Sigmoid colon (tissue), 7 donors: ENCODE measurements around the gene NUCKS1. TPM values are rescaled to one million over a fixed set of nuclear protein-coding genes. Genes with fewer than 3 reads are reported as not detected.

Source experiments
- DNase-seq: peaks from one replicate; pipeline ENCODE4 v3.0.0-alpha.2; 2019
- H3K27ac ChIP-seq, 4 donors: fragments of 200-600 bp; sonication (generic); one replicate each; pipeline ENCODE4 v1.5.1; 2016 to 2019; ENCODE audit warnings: mild to moderate bottlenecking in 1 of 4
- H3K27me3 ChIP-seq, 3 donors: fragments of 200-600 bp; sonication (generic); one replicate each; pipeline ENCODE4 v1.5.1; 2019; ENCODE audit warnings: mild to moderate bottlenecking in 1 of 3
- H3K36me3 ChIP-seq, 4 donors: fragments of 200-600 bp; sonication (generic); one replicate each; pipeline ENCODE4 v1.5.1; 2016 to 2019
- H3K4me1 ChIP-seq, 4 donors: fragments of 200-600 bp; sonication (generic); one replicate each; pipeline ENCODE4 v1.5.1; 2017 to 2019
- H3K4me3 ChIP-seq, 4 donors: fragments of 200-600 bp; sonication (generic); one replicate each; pipeline ENCODE4 v1.5.1; 2017 to 2019; ENCODE audit warnings: mild to moderate bottlenecking in 2 of 4, moderate library complexity in 1 of 4
- H3K9me3 ChIP-seq, 4 donors: fragments of 200-600 bp in 3 of 4; sonication (generic) in 3 of 4; one replicate each; pipeline versions ENCODE4 v1.5.1 to v1.6.1; 2013 to 2019
- CTCF ChIP-seq, 4 experiments: fragments of 450-650 bp in 3 of 4; fragments of 200-600 bp in 1 of 4; IDR thresholded peaks; one replicate each; pipeline ENCODE4 v1.5.1; 2016 to 2019; ENCODE audit warnings: antibody characterized with exemption in 4 of 4, mild to moderate bottlenecking in 3 of 4, moderate library complexity in 2 of 4
- EP300 ChIP-seq, 4 donors: sonication (generic); formaldehyde crosslinking; IDR thresholded peaks; one replicate each; pipeline ENCODE4 v1.6.1; 2017; ENCODE audit warnings: antibody characterized with exemption in 4 of 4
- POLR2A ChIP-seq, 2 donors: fragments of 450-650 bp; IDR thresholded peaks; one replicate each; pipeline ENCODE4 v1.6.1; 2016; ENCODE audit warnings: antibody characterized with exemption in 2 of 2, mild to moderate bottlenecking in 2 of 2, moderate library complexity in 2 of 2
- POLR2AphosphoS5 ChIP-seq, 4 donors: sonication (generic); formaldehyde crosslinking; IDR thresholded peaks; one replicate each; pipeline ENCODE4 v1.6.1; 2017; ENCODE audit warnings: antibody characterized with exemption in 4 of 4
- WGBS, 2 donors: extraction: QIAGEN DNeasy Blood & Tissue Kit; methylation state at CpG; one replicate each; pipeline ENCODE4 v1.1.7; 2013; 5-methylcytosine and 5-hydroxymethylcytosine counted together
- intact Hi-C: fragments of 100-400 bp; cut with DNase I; formaldehyde crosslinking; loops from one replicate; pipeline ENCODE4 v1.15.1; 2023
- polyA plus RNA-seq, 3 donors: library from polyadenylated mRNA; stranded (reverse); fragments of 200-250 nt; gene quantifications; one replicate each; pipeline ENCODE4 v1.2.3, GENCODE V29; 2013
- total RNA-seq, 4 donors: library from RNA; depleted of rRNA; stranded (reverse); fragments of >200 nt; gene quantifications; one replicate each; pipeline ENCODE4 v1.1.0, GENCODE V29; 2016
- donor health status: healthy with polysubstance abuse.
- donor health status: Bipolar disorder and iron deficiency.
- donor health status: healthy.

Gene NUCKS1
- total and polyA plus RNA-seq, 7 donors, result 22.2 to 112 (median 88.9) TPM

DNA sequence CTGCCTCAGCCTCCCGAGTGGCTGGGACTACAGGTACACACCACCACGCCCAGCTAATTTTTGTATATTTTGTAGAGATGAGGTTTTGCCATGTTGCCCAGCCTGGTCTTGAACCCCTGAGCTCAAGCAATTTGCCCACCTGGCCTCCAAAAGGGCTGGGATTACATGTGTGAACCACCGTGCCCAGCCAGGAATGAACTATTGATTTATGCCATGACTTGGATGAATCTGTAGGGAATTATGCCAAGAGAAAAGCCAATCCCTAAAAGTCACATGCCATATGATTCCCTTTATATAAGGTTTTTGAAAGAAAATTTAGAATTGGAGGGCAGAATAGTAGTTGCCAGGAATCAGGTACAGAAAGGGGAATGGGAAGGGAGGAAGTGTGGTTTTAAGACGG lies 50.6 kb downstream of the NUCKS1 start:
- no peak overlapping the region for H3K27ac ChIP-seq
- no peaks in the 10 kb centered on the region for H3K27me3 ChIP-seq
- no peak for DNase-seq
- no peaks in the 10 kb centered on the region for H3K9me3 ChIP-seq
- no peaks in the 10 kb centered on the region for H3K36me3 ChIP-seq
- no peaks in the 10 kb centered on the region for H3K4me1 ChIP-seq
- WGBS, 2 donors, result 71 to 86% methylated on average over 4 of the region's 4 CpGs
- no peak for TF ChIP-seq CTCF (IDR thresholded peaks at IDR 0.05)
- no peak for TF ChIP-seq POLR2A (IDR thresholded peaks at IDR 0.05)
- no peak for TF ChIP-seq POLR2AphosphoS5 (IDR thresholded peaks at IDR 0.05)
- intact Hi-C loops, result no loop called here
- H3K4me3 ChIP-seq, result no peak overlapping the region

GRCh38 chr1:205698921-205699320 lies 51.1 kb downstream of the NUCKS1 start:
- Histone ChIP-seq H3K4me3 (no peak overlapping the region), H3K27me3 (no peaks in the 10 kb centered on the region), H3K36me3 (no peaks in the 10 kb centered on the region), H3K4me1 (no peaks in the 10 kb centered on the region), H3K9me3 (no peaks in the 10 kb centered on the region), H3K27ac (no peak overlapping the region)
- intact Hi-C loops, result no loop called here
- WGBS, 2 donors, result 61 to 87% methylated on average over 4 of the region's 4 CpGs
- TF ChIP-seq EP300 (IDR thresholded peaks at IDR 0.05) (no peak), CTCF (IDR thresholded peaks at IDR 0.05) (no peak), POLR2A (IDR thresholded peaks at IDR 0.05) (no peak), POLR2AphosphoS5 (IDR thresholded peaks at IDR 0.05) (no peak)
- no peak for DNase-seq

GRCh38 chr1:205693421-205693991 lies 56.5 kb downstream of the NUCKS1 start:
- Histone ChIP-seq H3K9me3 (no peaks in the 10 kb centered on the region), H3K36me3 (no peaks in the 10 kb centered on the region), H3K27ac (no peak overlapping the region), H3K27me3 (no peaks in the 10 kb centered on the region), H3K4me3 (no peak overlapping the region), H3K4me1 (no peaks in the 10 kb centered on the region)
- TF ChIP-seq POLR2AphosphoS5 (IDR thresholded peaks at IDR 0.05) (no peak), CTCF (IDR thresholded peaks at IDR 0.05) (no peak), EP300 (IDR thresholded peaks at IDR 0.05) (no peak), POLR2A (IDR thresholded peaks at IDR 0.05) (no peak)
- intact Hi-C loops, result no loop called here
- DNase-seq, result no peak
- 56 to 73% methylated on average over 12 of the region's 12 CpGs for WGBS, 2 donors

DNA sequence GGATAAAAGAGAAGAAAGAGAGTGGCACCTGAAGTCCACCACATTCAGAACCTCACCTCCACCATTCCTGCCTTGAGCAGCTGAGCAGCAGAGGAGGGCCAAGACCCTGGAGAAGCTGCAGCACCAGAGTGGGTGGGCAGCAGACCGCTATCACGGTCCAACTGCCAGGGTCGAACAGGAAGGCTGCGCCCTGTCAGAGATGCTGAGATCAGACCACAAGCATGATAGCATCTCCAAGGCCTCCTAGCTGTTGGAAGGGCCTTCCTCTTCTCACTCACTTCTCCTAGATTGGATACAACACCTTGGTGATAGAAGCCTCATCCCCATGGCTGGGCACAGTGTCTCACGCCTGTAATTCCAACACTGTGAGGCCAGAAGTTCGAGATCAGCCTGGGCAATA lies 57.6 kb downstream of the NUCKS1 start:
- no peaks in the 10 kb centered on the region for H3K27me3 ChIP-seq
- H3K36me3 ChIP-seq, result no peaks in the 10 kb centered on the region
- no peak overlapping the region for H3K27ac ChIP-seq
- no peaks in the 10 kb centered on the region for H3K4me1 ChIP-seq
- 74 to 92% methylated on average over 6 of the region's 6 CpGs for WGBS, 2 donors
- TF ChIP-seq POLR2A (IDR thresholded peaks at IDR 0.05) (no peak), EP300 (IDR thresholded peaks at IDR 0.05) (no peak), CTCF (IDR thresholded peaks at IDR 0.05) (no peak), POLR2AphosphoS5 (IDR thresholded peaks at IDR 0.05) (no peak)
- DNase-seq, result no peak
- intact Hi-C loops, result no loop called here
- H3K4me3 ChIP-seq, result no peak overlapping the region
- H3K9me3 ChIP-seq, result no peaks in the 10 kb centered on the region

GRCh38 chr1:205690122-205690756 lies 59.7 kb downstream of the NUCKS1 start:
- no peaks in the 10 kb centered on the region for H3K9me3 ChIP-seq
- intact Hi-C loops, result no loop called here
- no peaks in the 10 kb centered on the region for H3K4me1 ChIP-seq
- H3K27ac ChIP-seq, result no peak overlapping the region
- DNase-seq, result no peak
- no peak overlapping the region for H3K4me3 ChIP-seq
- no peak for TF ChIP-seq CTCF (IDR thresholded peaks at IDR 0.05)
- TF ChIP-seq POLR2AphosphoS5 (IDR thresholded peaks at IDR 0.05), result no peak
- no peak for TF ChIP-seq POLR2A (IDR thresholded peaks at IDR 0.05)
- no peak for TF ChIP-seq EP300 (IDR thresholded peaks at IDR 0.05)
- no peaks in the 10 kb centered on the region for H3K36me3 ChIP-seq
- 85 to 86% methylated on average over 8 of the region's 8 CpGs for WGBS, 2 donors
- no peaks in the 10 kb centered on the region for H3K27me3 ChIP-seq
